NCI-H1105 (cell line): ENCODE measurements around the gene RNF7.
"Not testable (repeated sequence)": the region's sequence is repeated elsewhere in the genome, so short reads cannot be mapped to it uniquely, and the experiment has no call there.

ENCODE experiments used
- DNase-seq: peaks from one replicate; lab custom pipeline; 2025; lab: John Stamatoyannopoulos, UW

Gene RNF7

DNA sequence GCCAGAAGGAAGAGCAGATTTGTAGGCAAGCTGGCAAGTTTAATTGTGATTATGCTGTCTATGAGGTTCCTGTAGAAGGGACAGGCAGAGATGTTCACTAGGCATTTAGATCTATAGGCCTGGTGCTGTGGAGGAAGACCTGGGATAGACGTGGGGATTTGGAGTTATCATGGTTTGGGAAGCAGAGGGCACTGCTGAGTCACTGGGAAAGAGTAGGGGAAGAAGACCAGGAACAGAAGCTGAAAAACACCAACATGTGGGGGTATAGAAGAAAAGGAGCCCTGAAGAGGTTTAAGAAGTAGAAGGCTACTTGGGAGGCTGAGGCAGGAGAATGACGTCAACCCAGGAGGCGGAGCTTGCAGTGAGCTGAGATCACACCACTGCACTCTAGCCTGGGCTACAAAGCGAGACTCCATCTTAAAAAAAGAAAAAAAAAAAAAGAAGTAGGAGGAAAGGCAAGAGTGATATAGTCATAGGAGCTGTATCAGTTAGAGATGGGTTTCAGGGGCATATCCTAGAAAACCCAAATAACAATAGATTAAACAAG lies 44.4 kb downstream of the RNF7 start:
- DNase-seq: no peak

DNA sequence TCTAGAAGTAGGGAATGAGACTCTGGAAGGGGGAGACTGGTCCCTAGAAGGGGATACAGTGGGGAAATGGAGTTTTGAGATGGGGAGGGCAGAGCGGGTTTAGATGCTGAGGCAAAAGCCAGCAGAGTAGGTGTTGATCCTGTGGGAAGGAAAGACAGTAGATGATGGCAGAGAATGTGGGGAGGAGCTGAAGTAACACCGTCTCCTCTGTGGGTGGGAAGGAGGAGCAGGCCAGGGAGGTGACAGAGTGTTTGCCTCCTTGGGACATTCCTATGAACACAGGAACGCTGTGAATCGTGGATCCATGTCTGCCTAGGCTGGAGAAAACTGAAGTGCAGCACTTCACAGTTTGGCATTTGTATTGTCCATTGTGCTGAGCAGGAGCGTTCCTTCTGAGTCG lies 45.5 kb downstream of the RNF7 start:
- DNase-seq: no peak

GRCh38 chr3:141784096-141784495 lies 46.0 kb downstream of the RNF7 start:
- no peak for DNase-seq

DNA sequence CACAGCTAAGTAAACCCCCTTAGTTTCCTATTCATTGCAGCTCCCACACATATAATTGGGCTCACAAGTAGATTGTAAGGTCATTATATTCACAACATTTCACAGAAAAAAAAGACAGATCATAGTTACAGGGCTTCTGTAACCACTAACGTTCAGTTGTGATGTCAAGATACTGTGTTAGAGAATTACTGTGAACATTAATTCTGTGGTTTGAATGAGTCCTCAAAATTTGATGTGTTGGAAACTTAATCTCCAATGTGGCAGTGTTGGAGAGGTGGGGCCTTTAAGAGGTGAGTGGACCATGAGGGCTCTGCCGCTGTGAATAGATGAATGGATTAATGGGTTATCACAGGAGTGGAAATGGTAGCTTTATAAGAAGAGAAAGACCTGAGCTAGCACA lies 46.4 kb downstream of the RNF7 start:
- no peak for DNase-seq

GRCh38 chr3:141788149-141788548 lies 50.1 kb downstream of the RNF7 start:
- DNase-seq: no peak

DNA sequence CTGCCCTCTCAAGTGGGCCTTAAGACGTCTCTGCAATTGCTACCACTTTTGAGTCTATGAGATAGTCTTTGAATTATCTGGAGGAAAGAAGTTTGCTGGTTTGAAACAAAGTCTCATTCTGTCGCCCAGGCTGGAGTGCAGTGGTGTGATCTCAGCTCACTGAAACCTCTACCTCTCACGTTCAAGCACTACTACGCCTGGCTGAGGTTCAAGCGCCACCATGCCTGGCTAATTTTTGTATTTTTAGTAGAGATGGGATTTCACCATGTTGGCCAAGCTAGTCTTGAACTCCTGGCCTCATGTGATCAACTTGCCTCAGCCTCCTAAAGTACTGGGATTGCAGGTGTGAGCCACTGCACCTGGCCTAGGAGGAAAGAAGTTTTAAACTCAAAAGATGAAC lies 50.7 kb downstream of the RNF7 start:
- not testable (repeated sequence) for DNase-seq

GRCh38 chr3:141789281-141789680 lies 51.2 kb downstream of the RNF7 start:
- DNase-seq: no peak

DNA sequence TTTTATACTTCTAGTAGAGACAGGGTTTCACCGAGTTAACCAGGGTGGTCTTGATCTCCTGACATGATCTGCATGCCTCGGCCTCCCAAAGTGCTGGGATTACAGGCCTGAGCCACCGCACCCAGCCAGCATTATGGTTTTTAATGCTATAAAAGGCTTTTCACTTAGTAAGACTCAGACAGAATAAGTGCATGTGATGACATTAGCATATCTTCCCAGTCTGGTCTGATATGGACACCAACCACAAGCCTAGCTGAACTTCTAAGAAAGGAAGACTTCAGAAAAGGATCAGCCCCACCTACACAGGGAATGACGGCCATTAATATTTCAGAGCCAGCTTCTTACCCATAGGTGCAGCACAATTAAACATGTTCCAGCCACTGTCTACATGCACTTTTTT lies 52.1 kb downstream of the RNF7 start:
- DNase-seq: no peak

GRCh38 chr3:141792495-141792894 lies 54.4 kb downstream of the RNF7 start:
- DNase-seq: no peak

DNA sequence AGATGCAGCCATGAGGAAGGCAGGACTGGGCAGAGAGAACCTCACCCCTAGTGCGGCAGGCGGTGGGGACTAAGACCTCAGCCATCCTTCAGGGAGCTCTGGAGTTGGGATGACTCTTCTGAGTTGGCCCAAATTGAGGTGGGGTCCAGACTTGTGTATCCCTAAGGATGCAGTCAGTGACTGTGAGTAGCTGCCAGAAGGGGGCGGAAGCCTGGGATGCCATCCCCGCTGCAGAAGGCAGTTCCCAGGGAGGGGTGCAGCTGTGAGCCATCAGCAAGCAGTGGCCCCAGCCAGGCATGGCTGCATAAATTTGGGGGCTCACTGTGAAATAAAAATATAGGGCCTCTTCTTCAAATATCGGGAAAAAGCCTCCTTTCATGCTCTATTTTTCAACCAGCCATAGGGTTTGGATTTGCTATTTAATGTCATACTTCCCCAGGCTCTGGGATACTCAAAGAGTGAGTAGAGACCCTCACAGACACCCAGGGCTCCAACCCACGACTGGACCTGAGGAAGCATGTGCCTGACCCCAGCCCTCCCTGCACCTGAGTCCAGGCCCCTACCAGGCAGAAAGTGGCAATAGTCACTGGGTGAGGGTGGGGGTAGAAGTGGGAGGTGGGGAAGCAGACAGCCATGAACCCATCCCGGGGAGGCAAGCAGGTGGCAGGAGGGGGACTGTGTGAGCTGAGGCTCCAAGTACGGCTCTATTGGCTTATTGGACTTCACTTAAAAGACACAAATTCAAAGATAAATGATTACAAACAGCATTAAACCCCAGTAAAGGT lies 55.6 kb downstream of the RNF7 start:
- no peak for DNase-seq

DNA sequence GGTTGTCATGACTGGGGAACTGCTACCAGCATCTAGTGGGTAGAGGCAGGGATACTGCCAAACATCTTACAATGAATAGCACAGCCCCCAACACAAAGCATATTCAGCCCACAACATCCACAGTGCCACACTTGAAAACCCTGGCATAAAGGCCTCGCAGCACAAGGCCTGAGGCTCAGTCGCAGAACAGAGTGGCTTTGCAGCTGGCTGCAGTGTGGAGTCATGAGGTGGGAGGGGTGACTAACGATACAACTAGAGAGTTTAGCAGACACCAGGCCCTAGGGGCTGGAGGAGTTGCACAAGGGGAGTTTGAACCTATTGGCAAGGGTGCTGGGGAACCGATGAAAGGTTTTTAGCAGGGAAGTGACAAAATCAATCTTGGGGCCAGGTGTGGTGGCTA lies 57.2 kb downstream of the RNF7 start:
- DNase-seq: no peak

GRCh38 chr3:141795741-141796080 lies 57.6 kb downstream of the RNF7 start:
- no peak for DNase-seq

GRCh38 chr3:141796081-141796888 lies 58.2 kb downstream of the RNF7 start:
- no peak for DNase-seq
